HepG2 (cell line): ENCODE data around the gene ZNF714.

Experiments
- GATAD2A ChIP-seq: IDR thresholded peaks from 2 replicates; pipeline ENCODE4 v1.6.1; 2016
- JUN ChIP-seq: sonication (generic); formaldehyde crosslinking; IDR thresholded peaks from 2 replicates; pipeline ENCODE4 v1.4.0; 2020; ENCODE audit warnings: mild to moderate bottlenecking, missing genetic modification reagents
- JUNB ChIP-seq: sonication (generic); formaldehyde crosslinking; IDR thresholded peaks from 2 replicates; pipeline ENCODE4 v1.8.0; 2022; ENCODE audit warnings: missing genetic modification reagents, mild to moderate bottlenecking, borderline replicate concordance
- PCBP1 ChIP-seq: fragments of 200-400 bp; formaldehyde crosslinking; IDR thresholded peaks from 2 replicates; pipeline ENCODE4 v1.6.1; 2017; ENCODE audit warnings: mild to moderate bottlenecking, low read depth, low read length, borderline replicate concordance
- POLR2A ChIP-seq, 2 experiments: IDR thresholded peaks; 2 replicates each; pipeline ENCODE4 v1.6.1; 2011; ENCODE audit warnings: low read depth in 2 of 2, low read length in 2 of 2, mild to moderate bottlenecking in 1 of 2, moderate library complexity in 1 of 2; ENCODE audit not compliant: insufficient read depth in 1 of 2
- REPIN1 ChIP-seq: sonication (generic); formaldehyde crosslinking; IDR thresholded peaks from 2 replicates; pipeline ENCODE4 v1.8.0; 2022; ENCODE audit warnings: missing genetic modification reagents, low read depth, mild to moderate bottlenecking, borderline replicate concordance
- SP1 ChIP-seq, 2 experiments: fragments of 450-650 bp in 1 of 2; sonication (generic) in 1 of 2; formaldehyde crosslinking in 1 of 2; IDR thresholded peaks; 2 replicates each; pipeline versions ENCODE4 v1.4.0 to v1.6.1; 2016 to 2020; ENCODE audit warnings: missing genetic modification reagents in 1 of 2
- TOE1 ChIP-seq: sonication (generic); formaldehyde crosslinking; IDR thresholded peaks from 2 replicates; pipeline ENCODE4 v1.4.0; 2020; ENCODE audit warnings: mild to moderate bottlenecking, missing genetic modification reagents
- ZNF18 ChIP-seq: sonication (generic); formaldehyde crosslinking; IDR thresholded peaks from 2 replicates; pipeline ENCODE4 v1.8.0; 2022; ENCODE audit warnings: mild to moderate bottlenecking, missing genetic modification reagents; ENCODE audit not compliant: insufficient replicate concordance
- ZNF280D ChIP-seq: sonication (generic); formaldehyde crosslinking; IDR thresholded peaks from 2 replicates; pipeline ENCODE4 v1.5.1; 2020; ENCODE audit warnings: mild to moderate bottlenecking, missing genetic modification reagents
- ZNF839 ChIP-seq: sonication (generic); formaldehyde crosslinking; IDR thresholded peaks from 2 replicates; pipeline ENCODE4 v1.4.0; 2020; ENCODE audit warnings: missing genetic modification reagents, mild to moderate bottlenecking, borderline replicate concordance

GRCh38 chr19:21166436-21166835 is 84.4 kb downstream of the ZNF714 start:
- TF ChIP-seq ZNF280D (CRISPR knock-in tag) (no peak), TOE1 (no peak), JUN (CRISPR knock-in tag) (no peak), POLR2A (IDR thresholded peaks at IDR 0.05; ENCODE audit: insufficient read depth in 1 of 2, low read depth in 2 of 2, low read length in 2 of 2) (no peak), ZNF18 (CRISPR knock-in tag) (no peak), SP1 (IDR thresholded peaks at IDR 0.05) (no peak), SP1 (CRISPR knock-in tag; IDR thresholded peaks at IDR 0.05) (no peak), REPIN1 (no peak), ZNF839 (CRISPR knock-in tag) (no peak), PCBP1 (no peak), JUNB (CRISPR knock-in tag) (no peak), GATAD2A (CRISPR knock-in tag) (no peak)
